Spinal cord (tissue), 10 donors: ENCODE results near the gene NOTUM. TPM values are rescaled to one million over a fixed set of nuclear protein-coding genes. Genes with fewer than 3 reads are reported as not detected.

Source experiments
- DNase-seq, 6 donors: peaks; one replicate each; pipeline versions ENCODE4 v3.0.0 to v3.0.0-alpha.2; 2013 to 2015; ENCODE audit warnings: low spot score in 6 of 6, low read depth in 4 of 6
- H3K27ac ChIP-seq: one replicate; pipeline ENCODE4 v1.5.1; 2013; ENCODE audit warnings: low read depth, low read length, control low read depth
- H3K27me3 ChIP-seq: one replicate; pipeline ENCODE4 v1.6.1; 2013; ENCODE audit warnings: low read length; ENCODE audit not compliant: control insufficient read depth, insufficient read depth
- H3K36me3 ChIP-seq: one replicate; pipeline ENCODE4 v1.6.1; 2013; ENCODE audit warnings: low read length; ENCODE audit not compliant: control insufficient read depth, insufficient read depth
- H3K4me1 ChIP-seq: one replicate; pipeline ENCODE4 v1.6.1; 2013; ENCODE audit warnings: low read length; ENCODE audit not compliant: control insufficient read depth, insufficient read depth
- H3K4me3 ChIP-seq: one replicate; pipeline ENCODE4 v1.5.1; 2013; ENCODE audit warnings: low read depth, low read length, control low read depth
- H3K9me3 ChIP-seq: one replicate; pipeline ENCODE4 v1.6.1; 2013; ENCODE audit warnings: low read length; ENCODE audit not compliant: control insufficient read depth, insufficient read depth
- WGBS: methylation state at CpG from one replicate; pipeline ENCODE4 v1.1.5; 2013; ENCODE audit warnings: missing lambda C conversion rate; ENCODE audit not compliant: insufficient coverage; 5-methylcytosine and 5-hydroxymethylcytosine counted together
- polyA plus RNA-seq, 2 donors: library from polyadenylated mRNA; unstranded; fragments of 120-200 nt; gene quantifications; one replicate each; pipeline ENCODE4 v1.2.1, GENCODE V29; 2013; ENCODE audit not compliant: insufficient read length in 2 of 2
- total RNA-seq, 2 donors: library from RNA; depleted of rRNA in 1 of 2; stranded (reverse); fragments of 120-200 nt in 1 of 2; fragments of >200 nt in 1 of 2; gene quantifications; one replicate each; pipeline versions ENCODE4 v1.2.3 to v1.2.4, GENCODE V29; 2013 to 2014
- donor health status: healthy.

The NOTUM gene
- total and polyA plus RNA-seq, 4 donors, result 0.82 to 3.0 (median 1.1) TPM

GRCh38 chr17:81950501-81950900, 10.5 kb downstream of the NOTUM start:
- H3K27me3 ChIP-seq, result no peaks in the 10 kb centered on the region
- peaks cover 8% of the 10 kb centered on the region for H3K36me3 ChIP-seq
- no peak for DNase-seq
- peaks cover 2% of the 10 kb centered on the region for H3K4me1 ChIP-seq
- no peak overlapping the region for H3K4me3 ChIP-seq
- no peaks in the 10 kb centered on the region for H3K9me3 ChIP-seq
- no peak overlapping the region for H3K27ac ChIP-seq
- WGBS, result 90% methylated on average over 15 of the region's 15 CpGs

DNA sequence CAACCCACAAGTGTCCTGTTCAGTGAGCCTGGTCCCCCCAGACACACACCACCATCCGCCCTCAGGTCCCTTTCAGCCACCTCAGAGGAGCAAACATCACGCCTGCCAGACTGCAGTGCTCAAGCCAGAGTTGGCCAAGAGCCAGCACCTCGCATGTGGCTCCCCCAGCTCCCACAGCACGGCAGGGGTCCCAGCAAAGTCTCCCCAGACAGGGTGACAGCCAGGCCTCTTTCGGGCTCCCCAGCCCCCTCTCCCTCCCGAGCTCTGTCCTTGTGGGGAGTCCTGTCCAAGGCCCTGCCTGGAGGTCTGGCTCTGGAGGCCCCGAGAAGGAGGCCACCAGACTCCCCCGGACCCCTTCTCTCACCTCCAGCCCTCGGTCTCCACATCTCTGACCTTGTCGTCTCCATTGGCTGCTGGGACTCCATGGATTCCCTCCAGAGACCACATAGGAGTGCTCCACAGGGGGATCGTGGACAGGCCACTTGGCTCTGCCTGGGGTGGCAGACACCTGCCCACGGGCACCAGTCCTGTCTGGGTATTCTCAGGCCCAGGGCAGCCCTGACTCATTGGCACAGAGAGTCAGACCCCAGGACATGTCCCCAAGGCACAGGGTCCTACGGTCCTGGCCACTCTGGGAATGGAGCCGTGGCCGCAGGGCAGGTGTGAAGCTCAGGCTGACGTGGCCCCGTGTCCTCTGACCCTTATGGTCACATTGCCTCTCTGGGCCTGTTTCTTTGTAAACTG, 12.2 kb downstream of the NOTUM start:
- H3K27me3 ChIP-seq, result no peaks in the 10 kb centered on the region
- DNase-seq, result no peak
- no peak overlapping the region for H3K27ac ChIP-seq
- H3K9me3 ChIP-seq, result no peaks in the 10 kb centered on the region
- H3K4me1 ChIP-seq, result peaks cover 2% of the 10 kb centered on the region
- WGBS, result 76% methylated on average over 15 of the region's 17 CpGs
- no peak overlapping the region for H3K4me3 ChIP-seq
- H3K36me3 ChIP-seq, result peaks cover 8% of the 10 kb centered on the region

GRCh38 chr17:81947189-81947588, 13.8 kb downstream of the NOTUM start, which contains the start of gene MYADML2:
TSS of gene MYADML2 (minus strand) at chr17:81947233. CDS start at chr17:81941741, 5,492 bp downstream.
- Histone ChIP-seq H3K4me1 (peaks cover under 1% of the 10 kb centered on the region), H3K27me3 (no peaks in the 10 kb centered on the region), H3K9me3 (no peaks in the 10 kb centered on the region), H3K4me3 (no peak within 1 kb of the TSS), H3K36me3 (peaks cover 6% of the 10 kb centered on the region), H3K27ac (no peak within 1 kb of the TSS)
- DNase-seq, result no peak
- WGBS, result 82% methylated on average over 10 of the region's 13 CpGs

- Histone ChIP-seq H3K27ac (no peak overlapping the region), H3K9me3 (no peaks in the 10 kb centered on the region), H3K36me3 (peaks cover 9% of the 10 kb centered on the region), H3K27me3 (peaks cover 2% of the 10 kb centered on the region), H3K4me3 (no peak overlapping the region), H3K4me1 (peaks cover 19% of the 10 kb centered on the region)
- 72% methylated on average over 5 of the region's 9 CpGs for WGBS
- no peak for DNase-seq
These were observed 16.1 kb downstream of the NOTUM start for GRCh38 chr17:81944858-81945257.

- no peak for DNase-seq
- peak overlapping the region; percentile 5 for H3K4me3 ChIP-seq
- peaks cover 3% of the 10 kb centered on the region for H3K36me3 ChIP-seq
- H3K9me3 ChIP-seq, result no peaks in the 10 kb centered on the region
- peaks cover 2% of the 10 kb centered on the region for H3K27me3 ChIP-seq
- H3K4me1 ChIP-seq, result peaks cover 38% of the 10 kb centered on the region
- H3K27ac ChIP-seq, result no peak overlapping the region
- 37% methylated on average over 5 of the region's 12 CpGs for WGBS
These were observed 18.8 kb downstream of the NOTUM start for GRCh38 chr17:81942167-81942553.

GRCh38 chr17:81941484-81942166, 19.4 kb downstream of the NOTUM start:
- Histone ChIP-seq H3K27me3 (peaks cover 2% of the 10 kb centered on the region), H3K27ac (no peak overlapping the region), H3K4me3 (peak overlapping the region; percentile 5), H3K9me3 (no peaks in the 10 kb centered on the region), H3K36me3 (peaks cover 3% of the 10 kb centered on the region), H3K4me1 (peaks cover 42% of the 10 kb centered on the region)
- peak in 1 of 6 donors; percentile 45 for DNase-seq
- 42% methylated on average over 25 of the region's 30 CpGs for WGBS

GRCh38 chr17:81940538-81941483, 20.2 kb downstream of the NOTUM start:
- peaks cover 4% of the 10 kb centered on the region for H3K36me3 ChIP-seq
- H3K27ac ChIP-seq, result no peak overlapping the region
- no peak for DNase-seq
- no peak overlapping the region for H3K4me3 ChIP-seq
- peaks cover 50% of the 10 kb centered on the region for H3K4me1 ChIP-seq
- WGBS, result 91% methylated on average over 56 of the region's 56 CpGs
- peaks cover 2% of the 10 kb centered on the region for H3K27me3 ChIP-seq
- no peaks in the 10 kb centered on the region for H3K9me3 ChIP-seq

DNA sequence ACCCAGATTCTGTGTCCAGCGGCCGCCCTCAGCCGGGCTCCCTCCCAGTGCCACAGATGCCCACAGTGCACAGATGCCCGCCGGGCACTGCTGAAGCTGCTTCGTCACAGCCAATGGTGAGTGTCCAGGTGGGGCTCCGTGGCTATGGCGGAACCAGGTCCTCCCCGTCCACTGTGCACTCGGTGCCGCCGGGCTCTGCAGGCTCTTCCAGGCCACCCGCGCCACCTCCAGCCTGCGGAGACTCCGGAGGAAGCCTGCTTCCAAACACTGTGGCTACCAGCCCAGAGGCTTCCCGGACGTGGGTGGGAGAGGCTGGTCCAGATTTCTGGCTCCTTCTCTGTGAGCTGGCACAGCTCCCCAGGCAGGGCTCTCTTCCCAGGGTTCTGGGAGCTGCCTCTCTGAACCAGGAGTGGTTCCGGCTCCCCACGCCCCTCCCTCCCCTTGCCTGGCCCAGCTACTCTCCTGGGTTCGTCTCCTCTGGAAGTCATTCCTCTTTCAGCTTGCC, 21.1 kb downstream of the NOTUM start:
- Histone ChIP-seq H3K4me1 (peaks cover 55% of the 10 kb centered on the region), H3K9me3 (no peaks in the 10 kb centered on the region), H3K36me3 (peaks cover 13% of the 10 kb centered on the region), H3K27me3 (peaks cover 2% of the 10 kb centered on the region), H3K27ac (no peak overlapping the region), H3K4me3 (no peak overlapping the region)
- 73% methylated on average over 21 of the region's 21 CpGs for WGBS
- peak in 1 of 6 donors; percentile 58 for DNase-seq

DNA sequence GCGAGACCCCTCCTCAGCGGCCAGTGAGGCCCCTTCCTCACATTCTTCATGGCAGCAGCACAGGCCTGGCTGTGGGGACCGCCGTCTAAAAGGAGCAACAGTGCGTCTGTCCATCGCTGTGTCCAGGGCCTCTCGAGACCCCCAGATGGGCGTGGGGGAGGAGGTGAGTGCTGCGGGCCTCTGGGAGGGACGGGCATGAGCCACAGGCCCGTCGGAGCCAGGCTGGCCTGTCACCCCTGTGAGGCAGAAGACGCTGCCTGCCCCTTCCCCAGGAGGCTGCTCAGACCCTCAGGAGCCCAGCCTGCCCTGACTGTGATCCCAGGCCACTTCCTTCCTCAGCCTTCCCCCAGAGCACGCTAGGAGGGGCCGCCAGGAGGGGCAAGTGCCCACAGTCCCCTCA, 21.8 kb downstream of the NOTUM start:
- no peak overlapping the region for H3K27ac ChIP-seq
- H3K27me3 ChIP-seq, result peaks cover 2% of the 10 kb centered on the region
- no peaks in the 10 kb centered on the region for H3K9me3 ChIP-seq
- H3K4me3 ChIP-seq, result no peak overlapping the region
- H3K36me3 ChIP-seq, result peaks cover 20% of the 10 kb centered on the region
- H3K4me1 ChIP-seq, result peaks cover 55% of the 10 kb centered on the region
- no peak for DNase-seq
- whole genome bisulfite sequencing, result 71% methylated on average over 13 of the region's 15 CpGs
